OCI-M2 (cell line): ENCODE data around the gene RARB.

Source experiments
- DNase-seq: peaks from one replicate; lab custom pipeline; 2025; ENCODE audit not compliant: unreplicated experiment; lab: John Stamatoyannopoulos, UW

Gene RARB

DNA sequence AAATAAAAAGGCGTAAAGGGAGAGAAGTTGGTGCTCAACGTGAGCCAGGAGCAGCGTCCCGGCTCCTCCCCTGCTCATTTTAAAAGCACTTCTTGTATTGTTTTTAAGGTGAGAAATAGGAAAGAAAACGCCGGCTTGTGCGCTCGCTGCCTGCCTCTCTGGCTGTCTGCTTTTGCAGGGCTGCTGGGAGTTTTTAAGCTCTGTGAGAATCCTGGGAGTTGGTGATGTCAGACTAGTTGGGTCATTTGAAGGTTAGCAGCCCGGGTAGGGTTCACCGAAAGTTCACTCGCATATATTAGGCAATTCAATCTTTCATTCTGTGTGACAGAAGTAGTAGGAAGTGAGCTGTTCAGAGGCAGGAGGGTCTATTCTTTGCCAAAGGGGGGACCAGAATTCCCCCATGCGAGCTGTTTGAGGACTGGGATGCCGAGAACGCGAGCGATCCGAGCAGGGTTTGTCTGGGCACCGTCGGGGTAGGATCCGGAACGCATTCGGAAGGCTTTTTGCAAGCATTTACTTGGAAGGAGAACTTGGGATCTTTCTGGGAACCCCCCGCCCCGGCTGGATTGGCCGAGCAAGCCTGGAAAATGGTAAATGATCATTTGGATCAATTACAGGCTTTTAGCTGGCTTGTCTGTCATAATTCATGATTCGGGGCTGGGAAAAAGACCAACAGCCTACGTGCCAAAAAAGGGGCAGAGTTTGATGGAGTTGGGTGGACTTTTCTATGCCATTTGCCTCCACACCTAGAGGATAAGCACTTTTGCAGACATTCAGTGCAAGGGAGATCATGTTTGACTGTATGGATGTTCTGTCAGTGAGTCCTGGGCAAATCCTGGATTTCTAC lies at the start of gene RARB:
Gene RARB (plus strand): TSS at position 322 of the 847 bp plus-strand sequence. CDS start 469 bp downstream, at position 791.
- DNase-seq: no peak

DNA sequence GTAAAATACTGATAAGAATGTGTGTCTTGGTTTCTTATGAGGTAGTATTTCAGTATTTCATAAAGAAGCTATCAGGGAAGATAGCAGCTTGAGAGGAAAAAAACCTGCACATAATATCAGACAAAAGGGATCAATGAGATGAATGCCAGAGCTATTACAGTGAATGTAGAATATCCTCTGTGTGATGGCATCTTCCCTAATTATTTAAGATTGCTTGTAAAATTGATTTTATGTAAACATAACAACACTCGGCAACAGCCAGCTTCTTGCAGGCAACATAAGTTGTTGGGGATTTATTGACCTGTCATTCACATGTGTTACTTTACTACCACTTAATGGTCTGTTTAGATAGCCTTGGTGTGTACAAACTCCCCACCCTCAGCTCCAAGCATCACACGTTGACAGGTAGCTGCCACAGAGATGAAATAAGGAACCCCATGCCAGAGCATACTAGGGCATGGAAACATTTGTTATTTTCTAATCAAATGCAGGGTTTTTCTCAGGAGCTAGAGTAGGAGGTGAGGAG lies 49.2 kb upstream of the RARB start:
- no peak for DNase-seq

DNA sequence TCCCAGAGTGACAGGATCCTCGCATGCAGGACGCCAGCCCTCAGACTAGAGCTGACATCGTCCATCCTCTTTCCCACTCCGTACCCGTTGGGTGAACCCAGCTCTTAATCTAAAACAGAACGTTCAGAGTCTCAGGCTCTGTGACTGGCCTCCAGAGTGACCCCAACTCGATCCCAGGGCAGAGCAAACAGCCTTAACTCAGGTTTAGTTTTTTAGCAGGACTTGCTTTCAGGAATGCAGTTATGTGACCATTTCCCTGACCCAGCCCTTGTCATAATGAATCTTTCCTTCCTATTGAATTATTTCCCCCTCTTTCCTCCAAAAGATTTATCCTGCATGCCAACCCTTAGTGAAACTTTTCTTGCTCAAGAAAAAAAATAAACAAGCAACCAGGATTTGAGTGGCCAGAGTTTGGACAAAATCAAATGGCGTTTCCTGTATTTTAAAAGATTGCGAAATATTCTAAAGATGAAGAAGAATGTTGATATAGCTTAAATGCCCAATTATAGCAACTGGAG lies 47.8 kb upstream of the RARB start:
- DNase-seq: no peak

DNA sequence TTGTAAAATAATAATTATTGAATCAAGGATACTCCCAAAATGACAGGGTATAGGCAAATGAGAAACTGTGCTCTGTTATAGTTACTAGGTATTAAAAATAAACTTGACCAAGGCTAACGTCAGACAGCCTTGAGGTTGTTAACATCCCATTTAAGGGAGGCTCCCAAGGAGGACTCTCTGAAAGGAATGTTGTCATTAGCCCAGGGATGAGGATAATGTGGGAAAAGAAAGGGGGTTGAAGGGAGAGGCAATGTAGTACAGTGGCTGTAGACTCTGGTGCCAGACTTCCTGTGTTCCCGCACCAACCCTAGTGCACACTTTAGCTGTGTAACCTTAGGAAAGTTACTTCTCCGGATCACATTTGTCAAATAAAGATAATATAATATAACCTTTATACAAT lies 47.0 kb upstream of the RARB start:
- no peak for DNase-seq

DNA sequence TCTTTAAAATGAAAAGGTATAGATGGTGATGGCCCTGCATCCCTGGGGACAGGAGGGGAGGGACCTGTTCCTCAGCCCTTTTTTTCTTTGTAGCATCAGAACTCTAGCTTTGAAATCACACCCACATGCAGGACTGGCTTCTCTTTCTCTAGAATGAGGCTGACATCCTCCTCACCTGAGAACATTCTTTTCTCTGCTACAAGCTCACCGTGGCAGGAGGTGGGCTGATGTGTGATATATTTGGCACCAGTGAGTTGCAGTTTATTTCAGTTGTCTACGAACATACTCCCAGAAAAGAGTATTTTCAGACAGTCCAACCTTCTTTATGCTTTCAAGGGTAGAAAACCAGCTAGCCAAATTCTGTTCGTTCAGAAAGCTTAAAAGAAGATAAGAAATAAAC lies 43.6 kb upstream of the RARB start:
- DNase-seq: no peak

DNA sequence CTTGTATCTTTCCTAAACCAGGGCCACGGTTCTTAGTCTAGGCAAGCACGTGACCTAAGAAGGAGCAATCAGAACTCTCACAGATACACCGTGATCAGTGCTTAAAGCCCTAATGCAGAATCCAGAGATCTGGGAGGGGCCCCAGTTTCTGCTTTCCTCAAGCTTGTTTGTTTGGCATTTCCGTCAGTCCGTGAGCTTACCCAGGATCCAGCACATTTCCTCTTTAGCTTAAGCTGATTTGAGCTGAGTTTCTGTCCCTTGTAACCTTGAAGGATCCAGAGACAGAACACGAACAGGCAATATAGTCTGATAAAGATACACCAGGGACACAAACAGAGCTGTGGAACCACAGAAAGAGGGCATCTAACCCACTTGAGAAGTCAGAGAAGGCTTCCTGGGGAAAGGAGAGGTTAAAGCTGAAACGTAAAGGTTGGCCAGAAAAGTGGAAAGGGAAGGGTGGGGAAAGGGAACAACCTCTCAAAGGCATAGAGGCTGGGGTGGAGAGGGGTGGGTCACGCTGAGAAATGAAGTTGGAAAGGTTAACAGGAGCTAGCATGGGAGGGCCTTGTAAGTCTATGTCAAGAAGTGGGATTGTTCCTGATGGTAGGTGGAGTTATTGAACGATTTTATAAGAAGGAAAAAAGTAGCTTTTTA lies 42.1 kb upstream of the RARB start:
- DNase-seq: no peak

DNA sequence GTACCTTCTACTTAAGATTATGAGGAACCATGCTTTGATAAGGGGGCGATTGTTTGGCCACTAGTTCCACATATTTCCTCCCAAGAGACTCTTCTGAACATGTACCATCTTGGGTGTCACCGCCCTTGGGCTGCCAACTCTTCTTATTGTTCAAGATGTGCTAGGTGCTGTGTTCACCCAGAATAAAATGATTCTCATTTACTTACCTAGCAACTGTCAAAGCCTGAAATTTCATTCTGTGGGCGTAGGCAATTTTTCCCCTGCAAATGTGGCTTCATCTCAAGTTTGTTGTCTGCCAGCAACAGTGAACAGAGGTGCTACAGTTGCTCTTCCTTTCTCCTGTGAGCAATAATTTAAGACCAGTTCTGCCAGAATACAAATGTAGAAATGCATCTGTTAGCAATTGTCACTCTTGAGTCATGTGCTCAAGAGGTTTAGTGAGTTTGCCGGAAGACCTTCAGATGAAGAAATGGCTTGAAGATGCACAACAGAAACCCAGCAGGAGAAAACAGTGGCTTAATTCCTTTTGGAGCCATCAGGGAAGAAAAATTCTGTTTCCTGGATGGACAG lies 41.3 kb upstream of the RARB start:
- no peak for DNase-seq

DNA sequence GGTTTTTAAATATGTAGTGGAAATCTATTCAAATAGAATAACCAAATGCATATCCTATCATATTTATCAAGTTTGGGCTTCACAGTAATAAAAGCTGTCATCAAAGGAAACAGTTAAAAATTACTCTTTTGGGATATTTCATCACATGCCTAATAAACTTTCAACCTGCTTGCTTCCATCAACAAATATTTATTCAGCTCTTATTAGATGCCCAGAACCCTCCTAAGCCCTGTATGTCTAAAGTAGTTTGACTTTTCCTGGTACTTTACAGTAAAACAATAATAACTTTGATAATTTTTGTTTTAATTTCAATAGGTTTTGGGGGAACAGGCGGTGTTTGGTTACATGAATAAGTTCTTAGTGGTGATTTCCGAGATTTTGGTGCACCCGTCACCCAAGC lies 37.5 kb upstream of the RARB start:
- no peak for DNase-seq

DNA sequence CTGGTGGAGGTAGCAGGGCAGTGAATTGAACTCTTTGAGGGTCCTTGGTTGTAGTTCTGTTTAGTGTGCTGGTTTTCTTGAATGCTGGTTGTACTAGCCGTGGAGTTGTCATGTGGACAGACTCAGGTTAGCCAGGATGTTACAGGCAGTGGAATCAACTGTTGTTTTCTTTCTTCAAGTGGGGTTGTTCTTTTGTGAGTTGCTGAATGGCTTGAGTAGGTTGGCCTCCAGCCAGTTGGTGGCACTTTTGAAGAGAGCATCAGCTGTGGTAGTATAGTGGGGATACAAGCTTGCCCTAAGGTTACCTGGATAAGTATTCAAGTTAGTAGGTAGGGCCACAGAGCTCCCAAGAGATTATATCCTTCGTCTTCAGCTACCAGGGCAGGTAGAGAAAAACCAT lies 31.8 kb upstream of the RARB start:
- DNase-seq: no peak

DNA sequence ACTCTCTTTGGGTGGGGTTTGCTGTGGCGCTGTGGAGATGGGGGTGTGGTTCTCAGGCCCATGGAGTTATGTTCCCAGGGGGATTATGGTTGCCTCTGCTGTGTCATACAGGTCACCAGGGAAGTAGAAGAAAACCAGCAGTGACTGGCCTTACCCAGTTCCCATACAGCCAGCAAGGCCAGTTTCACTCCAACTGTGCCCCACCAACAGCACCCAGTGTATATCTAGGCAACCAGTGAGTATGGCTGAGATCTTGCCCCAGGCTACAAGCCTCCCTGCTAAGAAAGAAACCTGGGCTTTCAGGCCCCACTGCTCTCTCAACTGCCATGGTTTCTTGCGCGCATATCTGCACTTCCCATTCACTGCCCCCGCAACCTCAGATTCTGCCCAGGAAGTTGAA lies 31.4 kb upstream of the RARB start:
- no peak for DNase-seq

DNA sequence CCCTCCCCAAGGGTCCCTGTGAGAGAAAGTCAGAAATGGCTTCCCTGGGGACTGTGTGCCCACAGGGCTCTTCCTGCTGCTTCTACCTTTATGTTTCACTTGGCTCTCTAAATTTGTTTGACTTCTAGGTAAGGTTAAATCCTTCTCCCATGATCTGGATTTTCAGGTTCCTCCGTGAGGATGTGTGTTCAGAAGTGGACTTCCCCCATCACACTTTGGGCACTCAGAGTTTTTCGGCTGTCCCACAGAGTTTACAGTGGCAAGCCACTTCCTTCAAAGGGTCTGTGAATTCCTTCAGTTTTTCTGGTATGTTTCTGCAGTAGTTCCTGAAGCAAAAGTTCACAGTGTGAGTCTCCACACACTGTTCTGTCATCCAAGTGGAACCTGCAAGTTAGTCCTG lies 30.9 kb upstream of the RARB start:
- DNase-seq: no peak

DNA sequence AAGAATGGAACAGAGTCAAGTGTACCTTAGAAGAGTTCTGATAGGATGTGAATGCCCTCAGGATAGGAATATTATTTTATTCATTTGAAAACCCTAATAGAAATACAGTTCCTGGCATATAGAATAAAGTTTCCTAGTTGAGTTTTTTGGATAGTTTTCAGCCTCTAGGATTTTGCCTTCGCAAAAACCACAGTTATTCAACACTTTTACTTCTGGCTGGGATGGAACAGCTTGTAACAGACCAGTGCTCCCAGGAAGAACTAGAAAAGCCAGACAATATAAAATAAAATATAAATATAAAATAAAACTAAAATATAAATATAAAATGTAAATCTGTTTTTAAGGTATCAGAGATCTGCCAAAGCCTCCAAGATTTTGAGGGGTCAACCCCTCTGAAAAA lies 27.5 kb upstream of the RARB start:
- no peak for DNase-seq

DNA sequence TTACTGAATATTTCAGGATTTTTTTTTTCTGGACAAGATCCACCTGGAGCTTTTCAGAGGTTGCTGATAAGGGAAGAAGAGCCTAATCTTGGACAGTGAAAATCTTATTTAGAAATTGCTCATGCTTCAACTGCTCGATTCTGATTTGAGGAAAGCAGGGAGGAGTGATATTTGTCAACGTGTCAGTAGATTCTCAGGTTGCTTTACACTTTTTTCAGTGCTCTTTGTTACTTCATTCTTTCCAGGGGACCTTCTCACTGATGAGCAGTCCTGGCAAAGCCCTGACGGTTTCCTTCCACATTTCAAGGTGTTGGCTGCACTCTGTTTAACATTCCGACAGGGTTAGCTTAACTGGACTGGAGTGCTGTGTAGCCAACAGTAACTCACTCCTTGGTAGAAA lies 24.1 kb upstream of the RARB start:
- DNase-seq: no peak

DNA sequence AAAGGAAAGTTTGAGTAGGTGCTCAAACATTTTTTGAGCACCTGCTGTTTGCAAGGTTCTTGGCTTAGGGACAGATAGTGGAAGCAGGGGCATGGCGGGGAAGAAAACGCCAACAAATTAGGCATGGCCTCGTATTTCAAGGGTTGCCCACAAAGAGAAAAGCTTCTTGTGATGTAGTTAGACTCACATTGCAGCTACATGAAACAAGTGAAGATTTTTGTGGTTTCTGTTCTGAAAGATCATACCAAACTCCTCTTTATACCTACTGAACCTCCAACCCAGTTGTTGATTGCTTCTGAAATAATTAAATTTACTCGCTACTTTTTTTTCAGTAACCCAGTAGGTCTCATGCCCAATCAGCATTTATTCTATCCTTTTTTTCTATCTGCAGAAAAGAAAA lies 23.5 kb upstream of the RARB start:
- no peak for DNase-seq

DNA sequence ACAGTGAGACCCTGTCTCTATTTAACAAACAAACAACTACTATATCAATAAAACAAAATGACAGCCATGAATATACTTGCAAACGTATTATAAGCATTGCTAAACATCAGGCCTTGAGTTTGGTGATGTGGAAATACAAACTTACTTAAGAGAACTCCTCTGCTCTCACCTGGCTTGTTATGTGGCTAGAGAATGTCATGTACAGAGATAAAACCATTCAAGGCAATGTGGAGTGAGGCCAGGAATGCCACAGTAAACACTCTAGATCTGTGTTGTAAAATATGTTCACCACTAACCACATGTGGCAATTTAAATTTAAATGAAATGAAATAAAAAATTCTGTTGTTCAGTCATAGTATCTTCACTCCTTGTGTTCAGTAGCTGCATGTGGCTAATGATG lies 22.7 kb upstream of the RARB start:
- no peak for DNase-seq

DNA sequence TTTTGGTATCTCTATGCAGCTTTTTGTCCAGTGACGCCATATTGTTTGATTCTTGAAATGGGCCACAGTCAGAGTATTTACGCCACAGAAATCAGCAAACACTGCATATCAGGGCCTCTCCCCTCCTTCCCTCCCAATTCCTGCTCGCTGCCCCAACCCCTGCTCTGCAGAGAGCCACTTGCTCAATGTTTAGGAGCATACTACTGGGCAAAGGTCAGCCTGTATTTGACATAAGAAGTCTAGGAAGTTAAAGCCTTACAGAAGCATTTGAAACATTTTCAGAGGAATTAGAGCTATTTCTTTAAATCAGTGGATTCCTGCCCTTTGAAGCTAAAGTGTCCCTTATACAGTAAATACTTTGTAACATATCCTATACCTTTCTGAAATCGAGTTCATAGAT lies 17.4 kb upstream of the RARB start:
- DNase-seq: no peak

DNA sequence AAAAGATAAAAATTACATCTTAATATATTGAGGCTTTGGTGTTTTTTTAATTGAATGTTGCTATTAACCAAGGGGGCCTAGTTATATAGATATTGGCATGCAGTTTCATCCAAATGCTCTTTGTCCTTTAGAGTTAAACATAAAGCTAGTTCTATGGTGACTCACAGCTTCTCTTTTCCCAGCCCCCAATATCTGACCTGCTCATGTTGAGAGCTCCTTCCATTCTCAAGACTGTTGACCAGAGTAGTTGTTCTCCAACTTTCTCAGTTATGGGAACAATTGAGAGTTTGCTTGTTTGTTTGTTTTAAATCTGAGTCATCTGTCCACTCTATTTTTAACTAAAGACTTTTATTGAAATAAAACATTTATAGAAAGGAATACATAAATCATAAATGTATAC lies 15.8 kb upstream of the RARB start:
- no peak for DNase-seq

DNA sequence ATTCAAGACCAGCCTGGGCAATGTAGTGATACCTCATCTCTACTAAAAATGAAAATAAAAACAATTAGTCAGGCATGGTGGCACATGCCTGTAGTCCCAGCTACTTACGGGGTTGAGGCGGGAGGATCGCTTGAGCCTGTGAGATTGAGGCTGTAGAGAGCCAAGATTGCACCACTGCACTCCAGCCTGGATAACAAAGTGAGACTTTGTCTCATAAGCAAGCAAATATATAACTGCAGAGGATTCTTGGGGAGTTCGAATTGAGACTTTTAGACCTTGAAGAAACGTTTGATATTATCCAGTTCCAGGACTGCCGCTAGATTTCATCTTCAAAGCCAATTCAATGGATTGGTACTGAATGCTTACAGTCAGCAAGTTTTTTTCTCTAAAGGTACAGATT lies 11.9 kb upstream of the RARB start:
- no peak for DNase-seq

DNA sequence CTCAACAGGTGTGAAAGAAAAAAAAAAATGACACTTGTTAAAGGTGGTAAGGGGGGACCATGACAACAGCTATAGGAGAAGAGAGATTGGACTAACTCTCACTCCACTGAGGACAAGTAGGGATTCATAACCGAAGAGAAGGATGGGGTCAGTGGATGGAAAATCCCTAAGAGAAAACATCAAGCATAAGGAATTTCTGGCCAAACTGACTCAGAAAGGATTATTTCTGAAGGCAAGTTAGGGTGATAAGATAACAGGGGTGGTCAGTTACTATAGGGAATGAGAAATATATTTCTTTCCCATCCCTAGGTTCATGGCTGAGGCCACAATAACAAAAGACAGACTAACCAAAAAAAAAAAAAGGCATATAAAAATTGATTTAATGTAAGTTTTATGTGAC lies 9.5 kb upstream of the RARB start:
- no peak for DNase-seq

DNA sequence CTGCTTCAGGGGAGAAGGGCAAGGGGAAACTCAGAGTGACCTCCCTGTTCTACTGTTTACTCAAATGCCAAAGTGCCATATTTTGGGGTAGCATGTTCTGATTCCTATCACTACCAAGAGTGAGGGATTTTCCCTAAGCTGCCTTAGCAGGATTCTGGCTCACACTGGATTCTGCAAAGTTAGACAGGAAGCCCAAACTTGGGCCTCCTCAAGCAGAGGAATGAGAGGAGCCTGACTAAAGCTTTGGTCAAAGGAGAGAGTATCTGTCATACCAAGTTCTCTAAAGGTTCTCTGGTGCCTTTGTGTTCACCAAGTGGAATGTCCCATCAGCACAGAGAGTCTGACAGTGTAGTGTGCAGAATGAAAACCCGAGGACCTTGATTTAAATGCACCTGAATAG lies 8.8 kb upstream of the RARB start:
- no peak for DNase-seq

DNA sequence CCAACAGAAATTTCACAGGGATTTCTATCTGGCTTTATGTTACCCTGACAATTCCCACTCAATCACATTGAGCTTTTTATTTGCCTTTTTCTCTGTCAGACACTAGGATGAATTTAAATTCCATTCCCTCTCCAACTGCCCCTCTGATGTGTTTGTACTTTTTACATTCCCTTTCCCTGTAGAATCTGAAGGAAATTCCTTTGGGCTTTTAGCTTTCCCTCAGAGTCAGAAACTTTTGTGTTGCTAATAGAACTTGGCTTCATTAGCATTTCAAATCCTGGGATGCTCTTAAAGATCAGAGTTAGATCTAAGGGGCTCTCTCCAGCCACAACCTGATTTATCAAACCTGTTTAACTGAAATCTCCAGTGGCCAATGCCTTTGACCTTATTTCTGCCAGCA lies 7.9 kb upstream of the RARB start:
- DNase-seq: no peak

DNA sequence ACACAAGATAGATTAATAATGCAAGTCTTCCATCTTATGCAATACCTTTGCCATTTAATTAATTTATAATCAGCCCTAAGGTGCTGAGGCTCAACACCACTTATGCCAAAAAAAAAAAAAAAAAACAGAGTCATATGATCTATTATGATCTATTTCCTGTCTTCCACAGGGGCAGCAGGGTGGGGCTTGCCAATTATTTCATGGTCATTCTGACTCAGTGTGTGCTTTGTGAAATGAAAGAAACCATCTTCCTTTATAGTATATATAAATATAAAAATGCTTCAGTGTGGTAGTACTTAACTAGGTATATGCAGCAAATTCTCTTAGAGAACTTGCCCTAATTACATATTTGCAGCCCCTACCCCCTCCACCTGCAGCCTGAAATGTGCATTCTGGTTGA lies 7.2 kb upstream of the RARB start:
- DNase-seq: no peak
